Hindlimb muscle (tissue), 1 donor: Measurements from ENCODE around the gene ANKFN1. TPM values are rescaled to one million over a fixed set of nuclear protein-coding genes. Genes with fewer than 3 reads are reported as not detected.

Experiments used
- DNase-seq: peaks from one replicate; pipeline ENCODE4 v3.0.0-alpha.2; 2013
- polyA plus RNA-seq: library from polyadenylated mRNA; unstranded; fragments of 120-200 nt; gene quantifications from one replicate; pipeline ENCODE4 v1.2.1, GENCODE V29; 2013; ENCODE audit not compliant: insufficient read length

Gene ANKFN1, protein sequence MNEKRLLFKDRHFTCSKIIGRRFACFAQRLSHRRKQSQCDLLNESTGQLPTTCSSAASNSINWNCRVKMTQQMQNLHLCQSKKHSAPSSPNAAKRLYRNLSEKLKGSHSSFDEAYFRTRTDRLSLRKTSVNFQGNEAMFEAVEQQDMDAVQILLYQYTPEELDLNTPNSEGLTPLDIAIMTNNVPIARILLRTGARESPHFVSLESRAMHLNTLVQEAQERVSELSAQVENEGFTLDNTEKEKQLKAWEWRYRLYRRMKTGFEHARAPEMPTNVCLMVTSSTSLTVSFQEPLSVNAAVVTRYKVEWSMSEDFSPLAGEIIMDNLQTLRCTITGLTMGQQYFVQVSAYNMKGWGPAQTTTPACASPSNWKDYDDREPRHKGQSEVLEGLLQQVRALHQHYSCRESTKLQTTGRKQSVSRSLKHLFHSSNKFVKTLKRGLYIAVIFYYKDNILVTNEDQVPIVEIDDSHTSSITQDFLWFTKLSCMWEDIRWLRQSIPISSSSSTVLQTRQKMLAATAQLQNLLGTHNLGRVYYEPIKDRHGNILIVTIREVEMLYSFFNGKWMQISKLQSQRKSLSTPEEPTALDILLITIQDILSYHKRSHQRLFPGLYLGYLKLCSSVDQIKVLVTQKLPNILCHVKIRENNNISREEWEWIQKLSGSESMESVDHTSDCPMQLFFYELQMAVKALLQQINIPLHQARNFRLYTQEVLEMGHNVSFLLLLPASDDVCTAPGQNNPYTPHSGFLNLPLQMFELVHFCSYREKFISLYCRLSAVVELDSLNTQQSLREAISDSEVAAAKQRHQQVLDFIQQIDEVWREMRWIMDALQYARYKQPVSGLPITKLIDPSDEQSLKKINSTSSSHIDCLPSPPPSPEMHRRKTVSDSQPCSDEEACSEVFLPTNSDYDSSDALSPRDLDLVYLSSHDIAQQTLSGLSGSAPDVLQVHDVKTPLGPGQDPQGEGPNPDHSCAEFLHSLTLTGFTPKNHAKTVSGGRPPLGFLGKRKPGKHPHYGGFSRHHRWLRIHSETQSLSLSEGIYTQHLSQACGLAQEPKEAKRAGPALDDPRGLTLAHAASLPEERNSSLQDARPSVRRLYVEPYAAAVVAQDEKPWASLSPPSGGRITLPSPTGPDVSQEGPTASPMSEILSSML
- 0.31 TPM for polyA plus RNA-seq

DNA sequence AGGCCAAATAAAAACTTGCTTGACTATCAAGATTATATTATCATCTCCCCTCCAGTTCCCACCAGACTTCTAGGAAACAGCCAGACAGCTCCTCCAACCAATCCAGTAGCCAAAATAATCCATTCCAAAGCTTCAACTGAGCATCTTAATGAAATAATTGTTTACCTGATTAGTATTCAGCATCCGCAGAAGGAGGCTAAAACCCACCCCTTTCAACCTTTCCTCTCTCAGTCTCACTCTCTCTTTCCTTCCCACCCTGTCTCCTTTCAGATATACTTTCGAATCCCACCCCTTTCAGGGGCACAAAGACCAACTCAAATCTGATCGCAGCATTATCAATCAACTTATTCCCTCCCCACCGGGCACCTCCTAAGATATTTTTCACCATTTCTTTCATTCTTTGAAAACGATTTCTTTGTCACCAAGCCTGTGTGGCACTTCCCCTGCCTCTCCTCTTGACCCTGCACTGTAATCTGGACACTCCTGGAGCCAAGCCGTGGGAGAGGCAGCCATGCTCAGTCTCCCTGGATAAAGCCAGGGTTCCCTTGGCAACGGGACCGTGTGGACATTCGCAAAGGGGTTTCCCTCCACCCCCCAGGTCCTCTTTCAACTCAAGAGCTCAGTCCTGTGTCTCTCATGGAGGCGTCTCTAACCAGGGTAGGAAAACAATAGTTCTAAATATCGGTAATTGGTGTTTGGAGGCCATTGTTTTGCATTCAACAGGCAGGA is at the start of gene ANKFN1:
TSS of gene ANKFN1 (plus strand) at position 602 of the 729 bp plus-strand sequence. CDS start 59,193 bp downstream, outside the sequence.
- DNase-seq, result no peak

DNA sequence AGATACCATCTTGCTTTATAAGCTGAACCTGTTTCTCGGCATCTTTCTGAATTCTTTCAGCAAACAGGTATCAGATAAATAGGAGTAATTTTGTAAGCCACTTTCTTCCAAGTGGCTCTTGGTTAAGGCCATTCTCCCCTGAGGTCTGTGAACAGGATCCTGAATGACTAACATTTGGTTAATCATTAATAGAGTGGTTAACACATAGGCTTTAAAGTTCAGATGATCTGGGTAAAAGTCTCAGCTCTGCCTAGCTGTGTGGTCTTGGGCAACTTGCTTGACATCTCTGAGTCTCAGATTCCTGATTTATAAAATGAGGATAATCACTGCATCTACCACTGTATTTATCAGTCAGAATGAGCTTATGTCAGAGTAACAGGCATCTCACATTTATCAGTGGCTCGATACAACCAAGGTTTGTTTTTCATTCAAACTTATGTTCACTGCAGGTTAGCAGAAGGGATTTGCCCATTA is 44.4 kb upstream of the ANKFN1 start:
- no peak for DNase-seq

DNA sequence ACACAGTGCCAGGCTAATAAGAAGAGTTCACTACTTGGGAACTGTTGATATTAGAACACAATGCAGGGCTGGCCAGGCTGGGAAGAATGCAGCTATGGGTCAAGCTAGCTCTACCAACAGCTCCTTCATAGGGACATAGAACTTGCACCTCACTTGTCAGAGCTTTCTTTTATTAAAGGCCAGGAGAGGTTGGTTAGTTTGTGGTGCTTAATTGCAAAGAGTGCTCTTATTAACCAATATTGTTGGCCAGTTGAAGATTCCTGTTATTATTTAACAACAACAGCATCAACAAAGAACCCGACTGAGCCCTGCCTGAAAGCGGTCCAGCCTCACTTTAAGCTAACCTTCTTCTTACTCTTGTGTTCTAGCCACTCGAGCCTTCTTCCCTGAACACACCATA is 43.4 kb upstream of the ANKFN1 start:
- DNase-seq, result no peak

DNA sequence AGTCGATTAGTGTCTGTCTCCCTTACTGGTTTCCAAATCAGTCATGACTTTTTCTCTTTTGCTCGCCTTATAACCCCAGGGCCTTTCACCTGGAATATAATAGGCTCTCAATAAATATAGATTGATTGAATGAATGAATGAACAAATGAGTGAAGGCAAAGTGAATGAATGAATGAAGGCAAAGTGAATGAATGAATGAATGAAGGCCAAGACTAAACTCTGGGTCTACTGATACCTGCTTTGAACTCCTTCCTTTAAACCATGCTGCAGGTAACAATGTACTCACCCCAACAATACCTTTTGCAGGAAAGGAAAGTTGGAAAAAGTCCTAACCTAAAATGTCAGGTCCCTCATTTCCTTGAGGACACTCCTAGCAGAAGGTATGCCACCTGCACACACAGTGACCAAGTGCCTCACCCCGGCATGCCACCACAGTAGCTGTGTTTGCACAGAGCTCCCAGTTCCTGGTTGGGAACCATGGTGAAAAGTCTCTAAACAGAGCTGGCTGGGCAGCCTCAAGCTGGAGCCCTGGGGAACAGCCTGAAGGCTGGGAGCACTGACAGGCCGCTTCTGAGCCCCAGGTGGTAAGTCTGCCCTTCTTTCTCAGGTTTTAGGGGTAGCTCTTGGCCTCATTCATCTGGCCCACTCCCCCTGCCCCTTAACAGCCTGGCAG is 42.7 kb upstream of the ANKFN1 start:
- no peak for DNase-seq

DNA sequence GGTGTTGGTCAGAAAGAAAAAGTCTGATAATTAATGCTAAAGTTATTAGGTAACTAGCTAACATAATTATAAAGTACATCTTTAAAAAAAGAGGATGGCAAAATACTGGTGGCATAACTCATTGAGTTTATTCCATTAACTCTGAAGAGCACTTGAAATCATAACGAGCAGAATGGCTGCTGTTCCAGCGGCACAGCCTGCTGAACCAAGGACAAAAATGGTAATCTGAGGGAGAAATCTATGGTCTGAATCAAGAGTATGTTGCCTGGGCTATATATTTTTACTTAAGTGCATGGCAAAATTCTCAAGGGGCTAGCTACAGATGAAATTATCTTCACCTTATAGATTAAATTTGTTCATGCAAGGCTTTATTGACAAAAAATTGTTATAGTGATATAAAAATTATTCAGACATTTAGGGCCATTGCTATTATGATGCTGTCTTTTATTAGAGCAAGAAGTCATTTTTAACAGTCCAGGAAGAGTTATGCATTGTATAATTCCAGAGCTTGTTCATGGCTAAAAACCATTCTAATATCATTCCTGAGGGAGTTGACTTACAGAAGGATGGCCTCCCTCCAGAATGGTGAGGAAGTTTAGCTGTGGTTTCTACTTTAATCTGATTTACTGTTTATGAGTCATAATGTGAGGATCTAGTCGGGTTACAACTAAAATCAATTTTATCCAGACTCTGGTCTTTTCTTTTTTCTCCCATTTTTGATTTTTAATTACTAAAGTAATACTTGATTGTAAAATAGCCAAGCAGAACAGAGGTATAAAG is 41.4 kb upstream of the ANKFN1 start:
- DNase-seq, result no peak

DNA sequence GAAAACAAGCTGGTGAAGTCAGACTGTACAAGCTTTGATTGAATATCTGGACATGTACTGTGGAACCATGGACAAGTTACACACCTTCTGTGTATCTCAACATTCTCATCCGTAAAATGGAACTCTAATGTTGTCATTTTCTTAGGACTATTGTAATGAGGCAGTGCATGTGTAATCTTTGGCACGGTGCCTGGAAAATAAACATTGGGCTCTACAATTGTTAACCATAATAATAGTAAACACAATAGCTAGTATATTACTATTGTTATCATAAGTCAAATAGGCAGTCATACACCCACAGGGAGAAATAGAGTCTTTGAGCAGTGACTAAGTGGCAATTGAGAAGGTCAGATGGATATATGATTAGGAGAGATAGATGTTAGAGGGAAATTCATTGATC is 39.8 kb upstream of the ANKFN1 start:
- no peak for DNase-seq

DNA sequence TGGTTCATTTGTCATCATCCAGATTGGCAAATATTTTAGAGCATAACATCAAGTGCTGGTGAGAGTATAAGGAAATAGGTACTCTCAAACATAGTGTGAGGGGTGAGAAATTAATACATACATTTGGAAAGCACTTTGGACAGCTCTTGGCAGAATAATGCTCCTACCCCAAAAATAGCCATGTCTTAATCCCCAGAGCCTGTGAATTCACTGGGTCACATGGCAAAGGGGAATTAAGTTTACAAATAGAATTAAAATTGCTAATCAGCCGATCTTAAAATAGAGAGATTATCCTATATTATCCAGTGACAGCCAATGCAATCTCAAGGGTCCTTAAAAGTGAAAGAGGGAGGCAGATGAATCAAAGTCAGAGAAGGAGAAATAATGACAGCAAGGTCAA is 38.8 kb upstream of the ANKFN1 start:
- DNase-seq, result no peak

DNA sequence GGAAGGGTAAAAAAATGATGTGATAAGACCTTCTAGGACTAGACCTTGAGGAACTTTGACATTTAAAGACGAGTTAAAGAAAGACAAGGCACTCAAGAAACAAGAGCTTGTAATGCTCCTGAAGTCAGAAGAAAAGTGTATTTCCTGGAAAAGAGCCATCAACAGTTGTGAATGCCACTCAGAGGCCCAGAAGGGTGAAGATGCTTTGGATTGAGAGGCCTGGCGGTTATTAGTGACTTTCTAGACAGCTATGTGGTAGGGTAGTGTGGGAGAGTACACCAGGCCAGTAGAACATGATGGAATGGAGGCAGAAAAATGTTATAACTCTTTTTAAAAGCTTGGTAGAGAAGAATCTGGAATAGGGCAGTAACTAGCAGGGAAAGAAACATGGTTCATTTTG is 34.1 kb upstream of the ANKFN1 start:
- no peak for DNase-seq

DNA sequence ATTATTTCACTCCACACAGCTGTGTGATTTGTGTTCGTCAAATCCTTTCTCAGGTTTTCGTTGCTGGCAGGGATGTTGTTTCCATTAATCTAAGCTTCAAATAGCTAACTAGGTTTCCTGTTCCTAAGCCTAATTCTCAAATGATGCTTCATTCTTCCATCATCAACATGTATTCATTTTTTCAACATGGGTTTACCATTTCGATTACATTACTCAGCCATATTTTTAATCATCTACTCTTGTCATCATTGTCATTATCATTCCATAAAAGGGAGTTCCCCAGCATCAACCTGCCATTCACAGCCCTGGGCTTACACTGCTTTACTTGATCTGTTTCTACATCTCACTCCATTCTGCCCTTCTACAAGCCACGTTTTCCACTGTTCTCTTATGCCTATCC is 33.3 kb upstream of the ANKFN1 start:
- no peak for DNase-seq

DNA sequence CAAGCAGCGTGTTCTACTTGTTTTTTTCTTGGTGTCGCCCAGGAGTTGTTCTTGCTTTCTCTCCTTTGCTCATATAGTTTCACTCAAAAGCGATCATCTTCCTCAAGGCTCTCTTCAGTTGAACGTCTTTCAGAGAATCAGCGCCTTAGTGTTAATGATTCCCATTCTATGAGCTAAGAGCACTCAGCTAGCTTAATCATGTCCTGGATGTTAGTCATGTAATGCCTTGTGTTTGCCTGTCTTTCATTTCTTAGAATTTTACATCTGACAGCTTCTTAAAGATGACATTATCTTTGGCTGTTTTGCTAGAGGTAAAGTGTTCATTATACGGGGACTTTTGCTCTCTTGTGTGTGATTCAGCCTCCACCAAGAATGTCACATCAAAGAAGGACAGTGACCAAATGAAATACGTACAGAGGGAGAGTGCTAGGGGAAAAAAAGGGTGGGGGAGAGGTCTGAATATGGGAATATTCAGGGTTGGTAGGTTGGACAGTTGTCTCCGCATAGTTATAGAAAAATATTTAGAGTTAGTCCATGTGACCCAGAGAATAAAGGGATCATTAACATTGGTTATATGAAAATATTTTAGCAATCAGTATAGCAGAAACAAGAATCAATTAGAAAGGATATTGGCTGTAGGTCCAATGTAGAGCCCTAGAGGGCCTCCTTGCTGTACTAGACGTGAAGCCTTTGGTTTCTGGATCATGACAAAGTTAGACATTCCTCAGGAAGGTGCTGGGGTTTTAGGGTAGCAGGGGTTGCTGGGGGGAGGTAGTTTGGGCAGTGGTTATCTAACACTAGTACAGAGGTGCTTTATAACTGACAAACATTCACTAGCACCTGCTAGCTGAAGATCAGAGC is 31.9 kb upstream of the ANKFN1 start:
- DNase-seq, result no peak

DNA sequence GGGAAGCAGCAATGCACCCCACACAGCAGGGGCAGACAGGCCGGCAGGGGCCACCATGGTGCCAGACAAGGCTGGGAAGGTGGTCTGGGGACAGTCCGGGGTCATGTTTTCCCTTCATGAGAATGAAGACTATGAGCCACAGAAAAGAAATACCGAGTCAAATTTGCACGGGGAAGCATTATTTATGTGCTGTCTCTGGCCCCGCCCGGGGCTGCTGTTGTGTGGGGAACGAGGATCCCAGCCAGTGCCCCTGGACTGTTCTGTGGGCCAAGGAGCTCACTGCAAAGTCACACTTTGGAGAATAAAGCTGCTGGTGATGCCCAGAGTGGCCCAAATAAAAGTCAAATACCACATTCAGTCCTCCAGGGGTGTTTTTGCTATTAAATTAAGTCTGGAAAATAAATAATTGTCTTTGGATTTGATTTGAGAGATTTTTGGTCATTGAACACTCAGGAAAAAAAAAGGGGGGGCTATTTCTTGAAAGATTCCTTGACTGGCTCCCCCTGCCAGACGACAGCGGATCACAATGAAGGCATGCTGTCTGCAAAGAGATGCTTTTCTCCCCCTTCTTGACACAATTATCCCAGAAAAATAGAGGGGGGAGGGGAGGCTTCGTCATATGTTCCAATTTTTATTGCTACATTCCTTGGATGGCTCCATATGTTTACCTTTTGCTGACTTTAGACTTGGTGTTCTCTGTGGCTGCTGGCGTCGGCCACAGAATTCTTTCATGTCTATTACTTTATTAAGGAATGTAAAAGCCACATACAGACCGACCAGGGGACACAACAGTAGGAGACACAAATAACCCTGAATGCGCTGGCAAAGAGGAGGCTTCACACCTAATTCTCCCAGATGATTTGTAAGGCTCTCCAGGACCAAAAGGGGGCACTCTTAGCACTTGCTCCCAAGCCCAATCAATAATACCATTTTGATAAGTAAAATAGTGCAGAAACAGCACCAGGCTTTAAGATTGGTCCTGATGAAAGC is 27.1 kb upstream of the ANKFN1 start:
- DNase-seq, result no peak

DNA sequence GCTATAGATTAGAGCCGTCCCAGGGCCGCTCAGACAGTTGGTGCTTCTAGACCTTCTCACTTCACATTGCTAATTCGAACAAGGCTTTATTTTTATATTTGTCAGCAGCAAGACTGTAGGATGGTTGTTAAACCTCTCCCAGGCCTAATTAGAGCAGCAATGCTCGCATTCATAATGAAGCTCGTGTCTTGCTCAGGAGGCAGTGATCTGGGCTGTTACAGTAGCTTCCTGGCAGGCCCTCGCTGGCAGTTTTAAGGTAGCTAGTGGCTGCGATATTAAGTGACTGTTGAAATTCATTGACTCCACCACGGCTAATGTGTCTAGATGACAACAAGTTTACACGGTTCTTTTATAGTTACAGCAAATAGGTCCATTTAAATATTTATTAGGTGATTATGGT is 23.2 kb upstream of the ANKFN1 start:
- DNase-seq, result no peak

DNA sequence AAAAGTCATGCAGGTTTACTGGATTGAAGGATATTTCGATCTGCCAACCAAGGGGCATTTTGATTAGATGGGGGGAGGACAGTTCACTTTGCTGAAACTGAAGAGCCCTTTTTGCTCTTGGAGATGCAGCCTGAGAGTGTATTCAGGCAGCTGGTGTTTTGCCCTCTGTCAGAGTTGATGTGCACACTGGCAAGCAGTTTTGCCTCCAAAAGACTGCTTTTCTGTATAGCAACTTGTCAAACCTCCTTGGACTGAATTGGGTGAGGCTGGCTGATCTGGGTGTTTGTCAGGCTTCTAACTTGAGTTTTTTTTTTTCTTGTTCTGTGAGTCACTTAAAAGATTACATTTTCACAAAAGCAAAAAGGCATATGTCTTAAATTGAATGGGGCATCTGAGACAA is 22.6 kb upstream of the ANKFN1 start:
- no peak for DNase-seq

DNA sequence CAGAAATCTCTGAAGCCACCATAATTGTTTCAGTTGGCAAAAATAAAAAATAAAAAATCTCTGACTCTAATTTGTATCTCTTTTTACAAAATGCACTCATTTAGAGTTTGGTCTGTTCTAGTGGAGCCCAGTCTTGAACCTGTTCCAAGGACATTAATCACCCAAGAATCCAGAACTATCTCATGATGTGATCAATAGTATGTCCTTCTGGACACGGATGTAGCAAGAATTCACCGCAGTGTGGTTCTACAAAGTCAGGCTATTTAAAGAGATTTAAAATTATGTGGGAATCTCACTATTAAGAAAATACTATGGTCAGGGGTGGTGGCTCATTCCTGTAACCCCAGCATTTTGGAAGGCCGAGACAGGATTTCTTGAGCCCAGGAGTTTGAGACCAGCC is 21.8 kb upstream of the ANKFN1 start:
- no peak for DNase-seq

DNA sequence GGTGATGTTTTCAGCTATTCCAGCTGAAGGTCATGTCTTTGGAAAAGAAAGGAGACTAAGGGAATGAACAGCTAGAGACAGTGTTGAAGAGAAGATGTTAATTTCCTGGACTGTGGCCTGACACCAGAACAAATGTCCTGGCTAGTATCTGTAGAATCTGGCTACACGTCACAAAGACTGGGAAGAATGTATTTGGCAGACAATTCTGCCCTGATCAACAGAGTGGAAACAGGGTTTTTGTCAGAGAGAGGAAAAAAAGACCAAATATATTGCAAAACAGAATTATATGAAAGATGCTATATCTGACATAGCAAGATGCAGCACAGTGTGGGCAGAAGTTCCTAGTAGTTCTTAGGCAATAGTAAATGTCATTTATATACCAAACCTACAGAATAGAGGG is 17.0 kb upstream of the ANKFN1 start:
- DNase-seq, result peak; percentile 20

DNA sequence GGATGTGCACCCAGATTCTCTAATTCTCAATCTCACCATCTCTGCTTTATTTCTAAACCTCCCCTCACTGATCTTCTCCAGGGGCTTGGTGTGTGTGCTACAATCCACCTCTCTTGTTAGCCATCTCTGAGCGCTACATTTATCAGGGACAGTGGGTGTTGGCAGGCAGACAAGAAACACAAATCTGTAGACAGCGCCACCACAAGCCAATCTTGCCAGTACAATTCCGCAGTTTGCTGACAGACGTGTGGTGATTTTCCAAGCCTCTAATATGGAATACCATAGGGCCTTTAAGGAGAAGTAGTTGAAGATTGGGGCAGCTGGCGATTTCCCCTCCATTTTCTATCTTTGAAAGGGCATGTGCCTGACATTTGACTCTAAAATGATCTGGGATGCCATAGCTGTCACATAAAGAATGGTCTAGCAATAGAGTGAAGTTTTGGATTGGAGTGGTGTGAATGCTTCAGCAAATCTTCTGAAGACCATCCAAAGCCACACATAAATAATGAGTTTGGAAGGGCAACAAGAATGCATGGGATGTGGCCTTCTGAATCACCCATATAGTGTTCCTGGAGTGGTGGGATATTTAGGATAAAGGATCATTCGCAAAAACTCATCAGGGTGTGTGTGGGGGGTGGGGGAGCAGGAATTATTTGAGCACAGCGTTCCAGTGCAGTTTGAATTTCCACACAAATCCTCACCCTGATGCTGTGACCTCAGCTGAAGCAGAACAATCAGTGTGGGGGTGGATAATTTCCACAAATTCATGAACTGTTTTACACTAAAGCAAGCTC is 12.0 kb upstream of the ANKFN1 start:
- no peak for DNase-seq

DNA sequence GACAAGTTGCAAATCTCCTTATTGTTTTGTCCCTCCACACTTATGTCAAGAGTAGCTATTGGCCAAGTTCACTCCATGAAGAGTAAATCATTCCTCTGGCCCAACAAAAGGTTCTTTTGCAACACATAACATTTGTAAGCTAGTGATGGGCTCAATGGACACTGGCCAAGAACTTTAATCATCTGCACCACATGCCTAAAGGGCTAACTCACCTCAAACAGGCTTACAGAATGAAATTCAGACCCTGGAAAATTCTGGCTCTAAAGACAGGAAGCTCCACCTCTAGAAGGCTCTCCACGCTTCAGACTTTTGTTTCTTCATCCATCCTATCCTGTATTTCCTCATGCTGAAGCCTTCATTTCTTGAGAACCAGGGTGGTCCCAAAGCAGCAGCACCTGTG is 10.9 kb upstream of the ANKFN1 start:
- DNase-seq, result no peak

DNA sequence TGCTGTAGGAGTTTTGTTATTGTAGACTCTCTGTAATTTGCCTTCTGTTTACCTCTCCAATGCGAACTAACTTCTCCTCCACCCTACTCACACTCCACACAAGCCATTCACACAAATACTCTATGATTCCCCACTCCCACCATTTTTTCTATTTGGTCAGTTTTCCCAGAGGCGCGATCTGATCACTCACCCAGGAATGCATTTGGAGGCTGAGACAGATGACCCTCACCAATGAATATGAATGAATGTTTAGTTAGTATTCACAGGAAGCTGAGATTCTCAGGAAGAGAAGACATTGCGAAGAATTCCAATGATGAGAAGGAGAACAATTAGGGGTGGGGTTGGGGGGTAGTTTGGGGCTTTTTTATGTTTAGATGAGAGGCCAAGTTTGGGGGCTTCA is 10.5 kb upstream of the ANKFN1 start:
- no peak for DNase-seq
